Mucosa of stomach (tissue), 1 donor: ENCODE results near the gene RHOG.

Experiments
- H3K27me3 ChIP-seq: one replicate; pipeline ENCODE4 v1.7.0; 2013; ENCODE audit warnings: mild to moderate bottlenecking, low read length; ENCODE audit not compliant: control insufficient read depth, insufficient read depth
- H3K36me3 ChIP-seq: one replicate; pipeline ENCODE4 v1.7.0; 2013; ENCODE audit warnings: low read length; ENCODE audit not compliant: control insufficient read depth, insufficient read depth
- H3K4me1 ChIP-seq: one replicate; pipeline ENCODE4 v1.7.0; 2013; ENCODE audit warnings: mild to moderate bottlenecking, low read length; ENCODE audit not compliant: control insufficient read depth, insufficient read depth
- H3K4me3 ChIP-seq: one replicate; pipeline ENCODE4 v1.7.0; 2013; ENCODE audit warnings: low read length
- H3K9ac ChIP-seq: one replicate; pipeline ENCODE4 v1.7.0; 2013; ENCODE audit warnings: mild to moderate bottlenecking, low read length, moderate library complexity
- H3K9me3 ChIP-seq: one replicate; pipeline ENCODE4 v1.7.0; 2013; ENCODE audit warnings: mild to moderate bottlenecking, low read length, moderate library complexity; ENCODE audit not compliant: control insufficient read depth
- donor health status: Pancreatic carcinoma.

The RHOG gene

DNA sequence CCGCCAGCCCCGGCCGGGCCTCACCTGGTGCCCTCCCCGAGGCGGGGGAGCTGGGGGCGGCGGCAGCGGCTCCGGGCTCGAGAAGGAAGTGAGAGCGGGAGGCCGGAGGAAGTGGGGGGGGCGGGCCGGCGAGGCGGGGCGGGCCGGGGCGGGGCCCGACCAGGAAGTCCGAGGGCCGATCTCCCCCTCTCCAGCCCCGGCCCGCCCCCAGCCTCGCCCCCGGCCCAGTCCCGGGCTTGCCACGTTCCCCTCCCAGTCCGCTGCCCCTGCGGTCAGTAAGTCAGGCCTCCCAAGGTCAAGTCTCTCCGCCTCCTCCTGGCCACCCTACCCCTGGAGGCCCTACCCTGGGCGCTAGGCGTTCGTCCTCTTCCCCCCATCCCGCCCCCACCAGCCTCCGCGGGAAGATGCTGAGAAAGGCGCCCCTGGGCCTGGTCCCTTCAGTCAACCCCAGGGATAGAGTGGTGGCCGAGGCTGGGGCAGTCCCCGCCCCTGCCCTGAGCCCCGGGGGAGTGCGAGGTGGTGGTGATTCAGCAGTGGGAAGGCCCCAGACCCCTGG lies at the start of gene RHOG:
Gene RHOG, minus strand, starts transcription at position 90 of the 556 bp plus-strand sequence. CDS start 12,821 bp downstream, outside the sequence.
- H3K9ac ChIP-seq: peak within 1 kb of the TSS; percentile 88
- H3K9me3 ChIP-seq: no peaks in the 10 kb centered on the region
- H3K36me3 ChIP-seq: no peaks in the 10 kb centered on the region
- H3K4me3 ChIP-seq: peak within 1 kb of the TSS; percentile 58
- peaks cover 15% of the 10 kb centered on the region for H3K4me1 ChIP-seq
- H3K27me3 ChIP-seq: no peaks in the 10 kb centered on the region

GRCh38 chr11:3890014-3890413 lies 49.3 kb upstream of the RHOG start:
- H3K27me3 ChIP-seq: no peaks in the 10 kb centered on the region
- H3K9ac ChIP-seq: no peak overlapping the region
- H3K9me3 ChIP-seq: no peaks in the 10 kb centered on the region
- H3K36me3 ChIP-seq: no peaks in the 10 kb centered on the region
- no peak overlapping the region for H3K4me3 ChIP-seq
- peaks cover 5% of the 10 kb centered on the region for H3K4me1 ChIP-seq

GRCh38 chr11:3888876-3889275 lies 48.1 kb upstream of the RHOG start:
- Histone ChIP-seq H3K36me3 (no peaks in the 10 kb centered on the region), H3K4me3 (no peak overlapping the region), H3K27me3 (no peaks in the 10 kb centered on the region), H3K4me1 (no peaks in the 10 kb centered on the region), H3K9ac (no peak overlapping the region), H3K9me3 (no peaks in the 10 kb centered on the region)

- no peak overlapping the region for H3K9ac ChIP-seq
- H3K4me1 ChIP-seq: no peaks in the 10 kb centered on the region
- H3K36me3 ChIP-seq: no peaks in the 10 kb centered on the region
- H3K27me3 ChIP-seq: no peaks in the 10 kb centered on the region
- H3K9me3 ChIP-seq: no peaks in the 10 kb centered on the region
- no peak overlapping the region for H3K4me3 ChIP-seq
Observed at GRCh38 chr11:3886985-3887384, 46.2 kb upstream of the RHOG start.

- no peaks in the 10 kb centered on the region for H3K27me3 ChIP-seq
- H3K9ac ChIP-seq: no peak overlapping the region
- H3K36me3 ChIP-seq: no peaks in the 10 kb centered on the region
- H3K9me3 ChIP-seq: no peaks in the 10 kb centered on the region
- peaks cover under 1% of the 10 kb centered on the region for H3K4me1 ChIP-seq
- no peak overlapping the region for H3K4me3 ChIP-seq
Observed at GRCh38 chr11:3885855-3886254, 45.1 kb upstream of the RHOG start.

- peaks cover 32% of the 10 kb centered on the region for H3K4me1 ChIP-seq
- H3K36me3 ChIP-seq: no peaks in the 10 kb centered on the region
- H3K27me3 ChIP-seq: no peaks in the 10 kb centered on the region
- H3K9ac ChIP-seq: no peak overlapping the region
- H3K9me3 ChIP-seq: no peaks in the 10 kb centered on the region
- H3K4me3 ChIP-seq: no peak overlapping the region
Observed at GRCh38 chr11:3882655-3883054, 41.9 kb upstream of the RHOG start.

GRCh38 chr11:3880724-3881123 lies 40.0 kb upstream of the RHOG start:
- no peaks in the 10 kb centered on the region for H3K9me3 ChIP-seq
- no peaks in the 10 kb centered on the region for H3K36me3 ChIP-seq
- no peak overlapping the region for H3K4me3 ChIP-seq
- peak overlapping the region; percentile 20 for H3K9ac ChIP-seq
- peaks cover 37% of the 10 kb centered on the region for H3K4me1 ChIP-seq
- no peaks in the 10 kb centered on the region for H3K27me3 ChIP-seq

DNA sequence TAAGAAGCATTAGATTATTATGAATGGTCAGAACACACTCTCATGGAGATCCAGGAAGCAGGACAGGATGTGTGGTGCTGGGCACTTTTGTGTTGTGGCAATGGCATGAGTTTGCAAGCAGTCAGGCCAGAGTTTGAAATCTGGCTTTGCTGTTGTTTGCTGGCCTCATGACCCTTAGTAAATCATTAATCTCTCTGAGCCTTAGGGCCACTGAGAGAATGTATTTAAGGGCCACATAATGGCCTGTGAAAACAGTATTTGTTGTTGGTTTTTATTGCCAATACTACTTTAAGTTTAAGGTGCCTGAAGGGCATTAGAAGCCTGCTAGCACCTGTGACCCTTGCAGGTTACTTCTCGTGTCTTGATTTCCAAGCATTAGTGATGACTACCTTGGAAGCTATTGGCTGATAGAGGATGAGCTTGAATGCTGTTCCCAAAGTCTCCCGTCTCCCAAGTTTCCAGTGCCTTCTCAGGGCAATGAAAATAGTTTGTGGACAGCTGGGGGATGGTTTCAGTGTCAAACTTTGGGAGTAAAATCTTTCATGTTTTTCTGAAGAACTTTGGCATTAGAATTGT lies 39.3 kb upstream of the RHOG start:
- no peaks in the 10 kb centered on the region for H3K27me3 ChIP-seq
- no peak overlapping the region for H3K9ac ChIP-seq
- peaks cover 37% of the 10 kb centered on the region for H3K4me1 ChIP-seq
- no peak overlapping the region for H3K4me3 ChIP-seq
- no peaks in the 10 kb centered on the region for H3K36me3 ChIP-seq
- no peaks in the 10 kb centered on the region for H3K9me3 ChIP-seq

DNA sequence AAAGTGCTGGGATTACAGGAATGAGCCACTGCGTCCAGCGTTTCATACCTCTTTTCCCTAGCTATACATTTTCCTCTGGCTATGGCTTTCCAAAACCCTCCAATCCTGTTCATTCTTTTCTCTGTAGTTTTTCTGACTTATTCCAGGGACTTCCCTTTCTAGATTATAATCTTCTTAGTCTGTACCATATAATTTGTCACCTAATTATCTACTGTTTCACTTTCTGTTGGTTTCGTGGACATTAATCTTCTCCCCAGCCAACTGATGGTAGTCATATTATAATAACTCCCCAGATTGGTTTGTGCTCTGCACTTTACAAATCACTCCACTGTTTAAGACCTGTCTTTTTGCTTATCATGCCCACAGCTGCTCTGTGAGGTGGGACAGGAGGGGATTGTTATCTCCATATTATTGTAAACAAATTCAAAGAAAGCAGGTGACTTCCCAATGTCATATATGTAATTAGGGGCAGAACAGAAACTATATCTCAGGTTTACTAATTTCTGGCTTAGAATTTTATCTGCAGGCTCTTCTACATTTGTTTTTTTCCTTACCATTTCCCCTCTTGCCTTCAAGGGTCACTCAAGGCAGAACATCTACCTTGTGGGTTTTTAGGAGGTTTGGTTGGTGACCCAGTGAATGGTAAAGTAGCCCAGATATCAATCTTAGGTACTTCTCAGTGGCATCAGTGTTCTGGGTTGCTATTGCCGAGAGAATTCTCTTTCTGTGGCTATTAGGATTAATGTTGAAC lies 38.6 kb upstream of the RHOG start:
- no peak overlapping the region for H3K4me3 ChIP-seq
- H3K9me3 ChIP-seq: no peaks in the 10 kb centered on the region
- H3K4me1 ChIP-seq: peaks cover 37% of the 10 kb centered on the region
- no peaks in the 10 kb centered on the region for H3K27me3 ChIP-seq
- no peak overlapping the region for H3K9ac ChIP-seq
- no peaks in the 10 kb centered on the region for H3K36me3 ChIP-seq

DNA sequence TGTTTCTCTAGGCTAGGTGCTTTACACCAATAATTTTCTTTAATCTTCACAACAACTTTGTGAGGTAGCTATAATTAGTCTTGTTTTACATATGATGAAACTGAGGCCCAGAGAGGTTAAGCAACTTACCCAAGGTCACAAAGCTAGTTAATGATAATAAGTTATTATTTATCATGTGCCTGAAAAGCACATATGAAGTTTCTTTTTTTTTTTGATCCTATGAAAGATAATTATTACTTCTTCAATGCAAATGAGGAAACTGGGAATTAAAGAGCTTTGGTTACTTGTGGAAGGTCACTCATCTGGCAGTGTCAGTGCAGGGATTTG lies 37.5 kb upstream of the RHOG start:
- no peak overlapping the region for H3K4me3 ChIP-seq
- H3K9ac ChIP-seq: no peak overlapping the region
- peaks cover 37% of the 10 kb centered on the region for H3K4me1 ChIP-seq
- no peaks in the 10 kb centered on the region for H3K9me3 ChIP-seq
- no peaks in the 10 kb centered on the region for H3K27me3 ChIP-seq
- H3K36me3 ChIP-seq: no peaks in the 10 kb centered on the region

- Histone ChIP-seq H3K36me3 (no peaks in the 10 kb centered on the region), H3K9me3 (no peaks in the 10 kb centered on the region), H3K4me3 (no peak overlapping the region), H3K9ac (peak overlapping the region; percentile 1), H3K27me3 (no peaks in the 10 kb centered on the region), H3K4me1 (peaks cover 37% of the 10 kb centered on the region)
Observed at GRCh38 chr11:3877364-3878257, 36.9 kb upstream of the RHOG start.

GRCh38 chr11:3876613-3877012 lies 35.9 kb upstream of the RHOG start:
- no peaks in the 10 kb centered on the region for H3K27me3 ChIP-seq
- no peak overlapping the region for H3K4me3 ChIP-seq
- H3K4me1 ChIP-seq: peaks cover 37% of the 10 kb centered on the region
- H3K36me3 ChIP-seq: no peaks in the 10 kb centered on the region
- no peak overlapping the region for H3K9ac ChIP-seq
- H3K9me3 ChIP-seq: no peaks in the 10 kb centered on the region
